NCI-H774 (cell line): ENCODE results near the gene E2F8.

Source experiments
- DNase-seq: peaks from one replicate; lab custom pipeline; 2025; lab: John Stamatoyannopoulos, UW

Gene E2F8

DNA sequence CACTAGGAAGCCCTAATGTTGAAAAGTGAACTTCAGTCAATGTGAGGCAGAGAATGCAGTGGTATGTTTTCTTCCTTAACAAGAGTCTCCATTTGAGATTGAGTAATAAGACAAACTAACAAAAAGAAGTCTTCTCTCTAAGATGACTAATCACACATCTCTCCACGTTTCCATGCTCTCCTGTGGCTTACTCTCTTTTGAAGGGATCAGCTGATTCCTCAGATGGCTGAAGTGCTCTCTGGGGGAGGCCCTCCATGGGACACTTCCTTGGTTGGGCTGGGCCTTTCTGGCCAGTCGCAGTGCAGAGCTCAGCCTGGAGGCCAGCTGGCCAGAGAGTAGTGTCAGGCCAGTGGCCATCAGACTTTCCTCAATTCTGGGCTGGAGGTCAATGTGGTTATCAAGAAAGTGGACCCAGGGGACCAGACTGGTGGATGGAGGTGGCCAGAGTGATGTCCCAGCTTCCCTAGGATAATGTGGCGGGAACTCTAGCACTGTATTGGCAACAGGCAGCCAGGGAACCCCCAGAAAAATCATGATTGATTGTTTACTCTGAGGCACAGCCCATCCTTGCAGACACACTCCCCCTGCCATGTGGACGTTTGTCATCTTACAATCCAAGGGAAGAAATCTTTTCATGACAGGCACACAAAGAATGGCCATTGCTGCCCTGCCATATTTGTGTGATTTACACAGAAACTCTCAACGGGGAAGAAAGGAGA is 53.5 kb downstream of the E2F8 start:
- no peak for DNase-seq

DNA sequence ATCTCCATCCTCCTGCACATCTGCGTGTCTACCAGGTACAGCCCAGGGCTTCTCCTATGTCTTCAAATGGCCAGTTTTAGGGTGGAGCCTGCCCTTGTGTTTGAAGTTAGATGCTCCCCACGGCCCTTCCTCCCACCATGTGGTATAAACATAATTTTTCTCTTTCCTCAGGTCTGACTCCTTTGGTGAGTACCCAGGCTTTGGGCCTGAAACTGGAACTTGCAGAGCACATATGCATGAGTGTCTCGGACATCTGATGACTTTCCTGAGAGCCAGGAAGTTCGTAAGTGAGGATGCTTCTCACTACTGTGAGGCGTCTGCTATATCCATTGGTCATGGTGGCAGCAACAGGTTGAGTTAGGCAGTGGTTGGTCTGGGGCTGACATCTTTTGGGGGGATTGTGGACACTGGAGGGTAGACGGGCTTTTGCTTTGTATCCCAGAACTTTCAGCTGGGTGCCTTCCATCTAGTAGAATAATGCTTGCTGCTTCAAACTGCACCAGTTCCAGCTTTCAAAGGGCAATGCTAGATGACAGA is 55.2 kb downstream of the E2F8 start:
- no peak for DNase-seq

DNA sequence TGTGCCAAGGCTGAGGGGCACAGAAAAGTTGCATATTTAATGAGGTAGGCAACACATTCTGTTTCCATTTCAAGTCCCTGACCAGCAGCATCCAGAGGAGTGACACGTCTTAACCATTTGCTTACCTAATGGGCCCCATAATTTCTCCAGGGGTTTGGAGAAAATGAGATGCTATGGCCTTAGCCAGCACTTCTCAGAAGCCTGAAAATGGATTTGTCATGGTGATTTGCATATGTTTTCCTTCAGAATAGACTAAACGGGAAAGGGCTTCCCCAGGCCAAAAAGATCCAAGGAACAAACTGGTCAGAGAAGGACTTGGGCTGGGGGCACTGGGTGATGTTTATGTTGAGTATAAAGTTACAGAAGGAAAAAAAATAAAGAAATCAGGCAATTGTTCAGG is 55.7 kb downstream of the E2F8 start:
- no peak for DNase-seq

DNA sequence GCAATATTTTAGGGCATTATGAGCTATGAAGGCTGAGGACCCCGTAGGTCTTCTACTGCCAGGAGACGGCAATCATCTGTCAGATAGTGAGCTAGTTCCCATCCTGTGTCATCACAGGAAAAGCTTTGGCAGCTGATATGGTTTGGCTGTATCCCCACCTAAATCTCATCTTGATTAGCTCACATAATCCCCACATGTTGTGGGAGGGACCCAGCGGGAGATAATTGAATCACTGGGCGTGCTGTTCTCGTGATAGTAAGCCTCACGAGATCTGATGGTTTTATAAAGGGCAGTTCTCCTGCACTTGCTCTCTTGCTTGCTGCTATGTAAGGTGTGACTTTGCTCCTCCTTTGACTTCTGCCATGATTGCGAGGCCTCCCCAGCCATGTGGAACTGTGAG is 57.1 kb downstream of the E2F8 start:
- DNase-seq, result no peak

DNA sequence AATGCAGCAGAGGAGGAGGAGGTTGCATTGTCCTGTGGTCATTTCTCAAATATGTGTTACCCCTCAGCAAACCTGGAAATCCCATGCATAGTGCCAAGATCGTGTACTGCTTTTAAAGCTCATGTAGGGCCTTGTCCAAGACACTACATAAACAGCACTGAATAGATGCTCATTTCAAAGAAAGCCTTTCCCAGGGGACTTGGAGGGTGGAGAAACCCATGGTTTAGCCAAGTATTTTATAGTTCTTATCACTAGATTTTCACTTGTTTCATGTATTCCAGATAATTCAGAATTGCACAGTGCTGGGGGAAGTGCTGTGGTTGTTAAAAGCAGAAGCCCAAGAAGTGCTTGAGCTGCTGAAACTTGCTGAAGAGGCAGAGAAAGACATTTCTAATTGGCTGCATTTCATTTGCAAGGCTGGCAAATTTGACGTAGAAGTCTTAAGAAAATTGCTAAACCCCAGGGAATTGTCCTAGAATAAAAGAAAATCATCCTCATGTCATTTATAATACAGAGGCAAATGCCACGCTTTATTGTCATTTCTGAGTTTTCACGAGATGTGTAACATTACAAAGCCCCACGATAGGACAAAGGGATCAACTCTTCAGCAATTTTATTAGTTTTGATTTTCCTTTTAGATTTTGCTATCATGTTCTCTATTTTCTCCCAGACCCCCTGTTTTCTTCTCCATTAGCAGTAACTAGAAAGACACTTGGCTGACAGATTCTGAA is 59.0 kb downstream of the E2F8 start:
- DNase-seq, result no peak

DNA sequence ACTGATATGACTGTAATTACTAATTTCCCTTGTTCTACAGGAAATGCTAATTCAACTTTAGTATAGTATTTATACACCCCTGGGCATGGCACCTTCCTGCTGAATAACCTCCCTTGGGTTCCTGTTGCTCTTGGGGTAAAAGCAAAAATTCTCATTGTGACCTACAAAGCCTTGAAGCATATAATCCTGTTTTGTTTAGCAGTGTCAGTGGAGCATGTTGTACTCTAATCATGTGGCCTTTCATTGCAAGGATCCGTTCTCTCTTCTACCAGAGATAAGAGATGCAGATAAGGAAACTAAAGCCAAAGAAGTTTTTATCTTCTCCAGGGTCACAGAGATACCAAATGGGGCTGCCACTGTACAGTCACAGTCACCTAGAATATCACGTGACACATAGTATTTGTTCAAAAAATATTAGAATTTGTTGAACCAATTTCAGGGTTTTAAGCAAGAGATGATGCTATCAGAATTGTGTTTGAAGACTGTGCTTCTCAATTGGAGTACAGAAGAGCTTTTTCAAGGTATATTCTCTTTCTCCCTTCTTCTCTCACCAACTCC is 64.0 kb downstream of the E2F8 start:
- no peak for DNase-seq
